MM.1S (cell line): ENCODE measurements around the gene NAA15.

Source experiments
- EZH2 ChIP-seq: fragments of 300-600 bp; sonication (generic); optimal IDR thresholded peaks from 2 replicates; pipeline ENCODE3; 2017; ENCODE audit warnings: low read depth, mild to moderate bottlenecking, antibody characterized with exemption, low read length, mixed read lengths
- EZH2phosphoT487 ChIP-seq: fragments of 300-600 bp; sonication (generic); IDR thresholded peaks from 2 replicates; pipeline ENCODE4 v1.6.1; 2018; ENCODE audit warnings: antibody characterized with exemption, low read length
- TF ChIP-seq, protein P1 (sequence below): fragments of 300-600 bp; sonication (generic); IDR thresholded peaks from 2 replicates; pipeline ENCODE4 v1.5.1; 2016; ENCODE audit warnings: antibody characterized with exemption, low read length, mixed read lengths

GRCh38 chr4:139386421-139386820 lies 85.1 kb downstream of the NAA15 start:
- TF ChIP-seq, protein P1, sequence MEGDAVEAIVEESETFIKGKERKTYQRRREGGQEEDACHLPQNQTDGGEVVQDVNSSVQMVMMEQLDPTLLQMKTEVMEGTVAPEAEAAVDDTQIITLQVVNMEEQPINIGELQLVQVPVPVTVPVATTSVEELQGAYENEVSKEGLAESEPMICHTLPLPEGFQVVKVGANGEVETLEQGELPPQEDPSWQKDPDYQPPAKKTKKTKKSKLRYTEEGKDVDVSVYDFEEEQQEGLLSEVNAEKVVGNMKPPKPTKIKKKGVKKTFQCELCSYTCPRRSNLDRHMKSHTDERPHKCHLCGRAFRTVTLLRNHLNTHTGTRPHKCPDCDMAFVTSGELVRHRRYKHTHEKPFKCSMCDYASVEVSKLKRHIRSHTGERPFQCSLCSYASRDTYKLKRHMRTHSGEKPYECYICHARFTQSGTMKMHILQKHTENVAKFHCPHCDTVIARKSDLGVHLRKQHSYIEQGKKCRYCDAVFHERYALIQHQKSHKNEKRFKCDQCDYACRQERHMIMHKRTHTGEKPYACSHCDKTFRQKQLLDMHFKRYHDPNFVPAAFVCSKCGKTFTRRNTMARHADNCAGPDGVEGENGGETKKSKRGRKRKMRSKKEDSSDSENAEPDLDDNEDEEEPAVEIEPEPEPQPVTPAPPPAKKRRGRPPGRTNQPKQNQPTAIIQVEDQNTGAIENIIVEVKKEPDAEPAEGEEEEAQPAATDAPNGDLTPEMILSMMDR, result no peak
- TF ChIP-seq EZH2, result no peak
- no peak for TF ChIP-seq EZH2phosphoT487
